ENCODE results near the gene DLAT. TPM values are rescaled to one million over a fixed set of nuclear protein-coding genes. Genes with fewer than 3 reads are reported as not detected.
"Not testable (repeated sequence)": the region's sequence is repeated elsewhere in the genome, so short reads cannot be mapped to it uniquely, and the experiment has no call there.

Gene DLAT
- polyA plus RNA-seq, 12 donors: 28.1 to 50.9 (median 41.8) TPM; not detected in 1

GRCh38 chr11:112042961-112043304 lies 17.7 kb downstream of the DLAT start:
- no peak for DNase-seq

DNA sequence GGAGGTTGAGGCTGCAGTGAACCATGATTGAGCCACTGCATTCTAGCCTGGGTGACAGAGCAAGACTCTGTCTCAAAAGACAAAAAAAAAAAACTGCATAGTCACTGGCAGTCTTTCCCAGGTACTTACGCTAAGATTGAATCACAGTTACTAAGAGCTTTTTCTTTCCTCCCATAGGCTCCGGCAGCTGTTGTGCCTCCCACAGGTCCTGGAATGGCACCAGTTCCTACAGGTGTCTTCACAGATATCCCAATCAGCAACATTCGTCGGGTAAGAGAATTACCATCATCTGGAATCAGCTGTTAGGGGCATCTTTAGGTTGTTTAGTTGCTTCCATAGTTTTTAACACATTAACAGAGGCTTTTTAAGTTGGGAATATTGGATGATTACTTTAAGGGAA lies 19.8 kb downstream of the DLAT start:
- DNase-seq: no peak

DNA sequence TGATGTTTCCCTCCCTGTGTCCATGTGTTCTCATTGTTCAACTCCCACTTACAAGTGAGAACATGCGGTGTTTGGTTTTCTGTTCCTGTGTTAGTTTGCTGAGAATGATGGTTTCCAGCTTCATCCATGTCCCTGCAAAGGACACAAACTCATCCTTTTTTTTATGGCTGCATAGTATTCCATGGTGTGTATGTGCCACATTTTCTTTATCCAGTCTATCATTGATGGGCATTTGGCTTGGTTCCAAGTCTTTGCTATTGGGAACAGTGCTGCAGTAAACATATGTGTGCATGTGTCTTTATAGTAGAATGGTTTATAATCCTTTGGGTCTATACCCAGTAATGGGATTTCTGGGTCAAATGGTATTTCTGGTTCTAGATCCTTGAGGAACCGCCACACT lies 21.4 kb downstream of the DLAT start:
- DNase-seq: not testable (repeated sequence)

DNA sequence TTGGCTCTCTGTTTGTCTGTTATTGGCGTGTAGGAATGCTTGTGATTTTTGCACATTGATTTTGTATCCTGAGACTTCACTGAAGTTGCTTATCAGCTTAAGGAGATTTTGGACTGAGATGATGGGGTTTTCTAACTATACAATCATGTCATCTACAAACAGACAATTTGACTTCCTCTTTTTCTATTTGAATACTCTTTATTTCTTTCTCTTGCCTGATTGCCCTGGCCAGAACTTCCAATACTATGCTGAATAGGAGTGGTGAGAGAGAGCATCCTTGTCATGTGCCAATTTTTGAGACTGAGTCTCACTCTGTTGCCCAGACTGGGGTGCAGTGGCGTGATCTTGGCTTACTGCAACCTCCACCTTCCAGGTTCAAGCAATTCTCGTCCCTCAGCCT lies 23.0 kb downstream of the DLAT start:
- DNase-seq: not testable (repeated sequence)

- no peak for DNase-seq
Observed at GRCh38 chr11:112049777-112050176, 24.6 kb downstream of the DLAT start.

- DNase-seq: no peak
Observed at GRCh38 chr11:112050721-112051120, 25.5 kb downstream of the DLAT start.

DNA sequence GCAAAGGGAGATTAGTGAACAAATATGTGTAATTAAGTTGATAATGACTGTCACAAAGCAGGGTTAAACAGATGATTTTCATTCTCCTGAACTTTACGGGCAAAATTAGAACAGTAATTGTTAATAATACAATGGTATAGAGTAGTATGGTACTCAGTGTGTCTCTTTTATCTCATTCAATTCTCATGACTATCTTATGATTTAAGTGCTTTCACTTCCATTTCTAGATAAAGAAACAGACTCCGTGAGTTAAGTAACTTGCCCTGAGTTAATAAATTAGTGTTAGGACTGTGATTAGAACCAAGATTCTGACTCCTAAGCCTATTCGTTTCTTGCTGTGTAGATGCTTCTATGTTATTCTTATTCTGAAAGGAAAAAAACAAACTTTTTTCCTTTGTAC lies 26.6 kb downstream of the DLAT start:
- no peak for DNase-seq

GRCh38 chr11:112057170-112057569 lies 32.0 kb downstream of the DLAT start:
- no peak for DNase-seq

- no peak for DNase-seq
Observed at GRCh38 chr11:112058103-112058502, 32.9 kb downstream of the DLAT start.

DNA sequence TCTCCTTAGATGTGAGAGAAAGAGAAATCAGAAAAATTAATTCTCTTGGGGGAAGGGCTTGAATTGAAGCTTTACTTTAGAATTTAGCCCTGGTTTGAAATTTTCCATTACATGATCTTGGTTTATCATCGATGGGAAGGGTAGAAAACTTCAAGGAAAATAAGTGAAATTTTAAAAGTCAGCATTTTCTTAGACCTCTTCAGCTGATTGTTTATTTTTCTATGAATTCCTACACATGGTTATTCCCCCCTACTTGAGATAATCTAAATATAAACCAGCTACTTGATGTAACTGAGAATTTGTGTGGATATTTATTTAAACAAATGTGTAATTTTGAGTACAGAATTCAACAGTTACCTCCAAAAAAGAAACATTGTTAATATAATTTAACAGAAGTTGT lies 37.7 kb downstream of the DLAT start:
- no peak for DNase-seq

DNA sequence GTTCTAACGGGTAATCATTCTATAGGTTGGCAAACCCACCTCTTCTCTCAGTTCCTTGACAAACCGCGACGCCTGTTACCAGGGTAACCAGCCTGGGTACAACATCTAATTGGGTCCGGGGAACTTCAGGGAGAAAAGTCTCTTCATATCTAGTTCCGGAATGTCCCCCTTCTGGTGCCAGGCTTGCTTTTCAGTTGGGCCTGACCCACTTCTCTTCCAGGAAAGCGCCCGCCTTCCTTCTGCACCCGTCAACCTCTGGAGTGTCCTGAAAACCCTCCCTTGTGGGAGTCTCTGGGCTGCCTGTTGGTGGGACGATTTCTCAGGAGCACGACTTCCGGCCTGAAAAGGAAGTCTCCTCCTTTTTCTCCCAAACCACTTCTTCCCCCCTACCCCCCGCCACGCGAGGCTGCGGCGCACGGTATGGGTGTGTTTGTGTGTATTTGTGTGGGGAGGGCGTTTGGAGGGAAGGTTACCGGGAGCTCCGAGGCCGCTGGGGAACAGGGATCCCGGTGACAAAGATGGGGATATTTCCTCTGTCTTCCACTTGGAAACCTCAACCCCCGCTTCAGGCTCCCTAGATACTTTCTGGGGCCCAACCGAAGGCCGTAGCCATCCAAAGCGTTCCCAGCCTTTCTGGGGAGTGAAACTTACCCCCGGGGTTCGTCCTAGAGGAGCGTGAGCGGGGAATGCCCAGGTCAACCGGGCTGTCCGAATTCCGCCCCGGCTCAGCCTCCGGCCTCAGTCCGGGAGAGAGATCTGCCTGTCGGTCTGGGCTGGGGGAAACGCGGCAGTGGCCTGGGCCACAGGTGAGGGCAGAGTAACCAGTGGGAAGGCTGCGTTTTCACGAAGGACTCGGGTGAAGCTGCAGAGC lies 49.0 kb downstream of the DLAT start, which contains the start of the genes NKAPD1 and PIH1D2:
Gene NKAPD1, plus strand, starts transcription at position 359 of the 871 bp plus-strand sequence. CDS start 1,276 bp downstream, outside the sequence.
Gene PIH1D2, minus strand, starts transcription at position 77 of the 871 bp plus-strand sequence. CDS start 843 bp downstream, outside the sequence.
- peak; percentile 92 for DNase-seq

- DNase-seq: no peak
Observed at GRCh38 chr11:112082729-112083128, 57.5 kb downstream of the DLAT start.

- DNase-seq: no peak
Observed at GRCh38 chr11:112085822-112086421, 60.7 kb downstream of the DLAT start.

DNA sequence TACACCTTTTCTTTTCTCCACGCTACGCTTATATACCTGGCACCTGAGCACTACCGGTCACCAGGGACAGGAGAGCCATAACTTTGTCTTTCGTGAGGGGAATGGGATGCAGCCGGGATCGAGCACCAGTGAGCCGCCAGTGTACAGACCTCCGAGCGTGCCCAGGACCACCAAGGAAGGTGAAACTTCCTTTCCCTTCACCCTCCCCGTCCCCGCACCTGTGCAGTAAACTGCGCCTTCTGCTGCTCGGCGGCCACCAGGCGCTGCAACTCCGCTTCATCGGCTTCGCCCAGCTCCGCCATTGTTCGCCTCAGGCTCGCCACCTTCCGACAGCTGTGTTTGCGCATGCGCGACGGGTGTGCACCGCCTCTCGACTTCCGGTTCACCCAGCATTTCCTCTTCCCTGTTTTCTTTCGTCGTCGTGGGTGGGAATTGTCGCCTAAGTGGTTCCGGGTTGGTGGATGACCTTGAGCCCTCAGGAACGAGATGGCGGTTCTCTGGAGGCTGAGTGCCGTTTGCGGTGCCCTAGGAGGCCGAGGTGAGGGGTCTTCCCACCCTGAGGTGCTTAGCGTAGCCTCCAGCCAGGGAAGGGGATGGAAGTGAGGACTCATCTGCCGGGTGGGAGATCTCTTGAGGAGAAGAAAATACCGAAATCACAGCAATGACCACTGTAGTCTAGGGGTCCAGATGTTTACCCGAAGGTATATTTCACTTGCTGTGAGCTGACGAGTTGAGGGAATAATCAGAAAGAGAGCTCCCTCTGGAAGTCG lies 61.4 kb downstream of the DLAT start, which contains the start of the genes SDHD and TIMM8B:
Gene SDHD, plus strand, starts transcription at position 452 of the 770 bp plus-strand sequence. Its CDS starts 35 bp downstream, at position 487.
Gene TIMM8B, minus strand, starts transcription at position 335 of the 770 bp plus-strand sequence. Its CDS starts 33 bp downstream, at position 302.
- DNase-seq: peak; percentile 98

GRCh38 chr11:112087212-112087611 lies 62.0 kb downstream of the DLAT start:
- no peak for DNase-seq

GRCh38 chr11:112095302-112095701 lies 70.1 kb downstream of the DLAT start:
- not testable (repeated sequence) for DNase-seq

DNA sequence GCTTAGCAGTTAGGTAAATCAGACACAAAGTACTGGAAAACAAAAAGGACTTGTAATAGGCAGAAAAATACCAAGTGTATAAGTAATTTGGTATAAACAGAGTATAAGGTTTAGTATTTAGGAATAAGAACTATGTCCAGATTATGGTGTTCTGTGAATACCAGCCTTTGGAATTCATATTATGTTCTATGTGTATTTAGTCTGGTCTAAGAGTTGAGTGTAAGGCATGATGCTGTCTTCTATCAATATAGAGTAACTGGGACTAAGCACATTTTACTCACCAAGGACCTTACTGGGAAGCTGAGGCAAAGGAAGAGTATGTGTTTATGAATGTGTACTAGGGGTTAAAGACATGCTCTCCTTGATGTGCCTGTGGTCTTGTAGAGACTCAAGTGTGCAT lies 71.0 kb downstream of the DLAT start:
- no peak for DNase-seq

GRCh38 chr11:112097734-112098528 lies 72.7 kb downstream of the DLAT start:
- no peak for DNase-seq

- no peak for DNase-seq
Observed at GRCh38 chr11:112100462-112100861, 75.3 kb downstream of the DLAT start.

GRCh38 chr11:112103446-112103845 lies 78.2 kb downstream of the DLAT start:
- no peak for DNase-seq

DNA sequence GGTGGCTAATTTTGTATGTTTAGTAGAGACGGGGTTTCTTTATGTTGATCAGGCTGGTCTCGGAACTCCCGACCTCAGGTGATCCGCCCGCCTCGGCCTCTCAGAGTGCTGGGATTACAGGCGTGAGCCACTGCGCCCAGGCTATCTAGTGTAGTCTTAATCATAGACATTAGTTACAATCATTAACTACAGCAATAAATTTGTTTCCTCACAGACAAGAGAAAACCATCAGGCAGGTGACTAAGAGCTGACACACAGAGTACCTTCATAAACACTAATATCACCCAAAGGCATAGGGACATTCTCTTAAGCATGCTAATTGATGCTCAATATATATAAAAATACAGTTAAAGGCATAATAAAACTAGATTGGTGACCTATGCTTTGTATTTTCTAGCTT lies 80.9 kb downstream of the DLAT start:
- DNase-seq: no peak

Measured in muscle of arm (tissue), 12 donors.